Prostate gland (tissue), 2 donors: Measurements from ENCODE around the gene EIF4G3. TPM values are rescaled to one million over a fixed set of nuclear protein-coding genes. Genes with fewer than 3 reads are reported as not detected.

Source experiments
- DNase-seq: peaks from one replicate; pipeline ENCODE4 v3.0.0-alpha.2; 2019; ENCODE audit warnings: low spot score
- H3K27ac ChIP-seq, 2 donors: fragments of 200-600 bp; sonication (generic); 2 replicates each; pipeline ENCODE4 v1.5.1; 2017 to 2019
- H3K27me3 ChIP-seq: fragments of 200-600 bp; sonication (generic); replicated peaks from 2 replicates; pipeline ENCODE4 v1.5.1; 2019; ENCODE audit not compliant: insufficient read depth
- H3K36me3 ChIP-seq, 2 donors: fragments of 200-600 bp; sonication (generic); 1 replicate in 1 of 2; 2 replicates in 1 of 2; pipeline versions ENCODE4 v1.5.1 to v1.8.1; 2017 to 2019
- H3K4me1 ChIP-seq: fragments of 200-600 bp; sonication (generic); replicated peaks from 2 replicates; pipeline ENCODE4 v1.5.1; 2019
- H3K4me3 ChIP-seq, 2 donors: fragments of 200-600 bp; sonication (generic); 2 replicates each; pipeline ENCODE4 v1.5.1; 2017 to 2019
- H3K9me3 ChIP-seq: fragments of 200-600 bp; sonication (generic); 2 replicates; pipeline ENCODE4 v1.5.1; 2017
- POLR2A ChIP-seq: fragments of 450-650 bp; IDR thresholded peaks from one replicate; pipeline ENCODE4 v1.6.1; 2016; ENCODE audit warnings: antibody characterized with exemption, mild to moderate bottlenecking
- POLR2AphosphoS5 ChIP-seq: sonication (generic); formaldehyde crosslinking; IDR thresholded peaks from one replicate; pipeline ENCODE4 v1.6.1; 2017; ENCODE audit warnings: antibody characterized with exemption
- WGBS: methylation state at CpG from one replicate; pipeline ENCODE4 v1.1.5; 2018; 5-methylcytosine and 5-hydroxymethylcytosine counted together
- intact Hi-C: fragments of 100-400 bp; cut with DNase I; formaldehyde crosslinking; loops from one replicate; pipeline ENCODE4 v1.14.2; 2022
- total RNA-seq, 2 donors: library from RNA; depleted of rRNA; stranded (reverse); fragments of >200 nt; gene quantifications; one replicate each; pipeline ENCODE4 v1.1.0, GENCODE V29; 2016
- TF ChIP-seq, protein P1 (sequence below), 4 experiments: fragments of 200-600 bp in 2 of 4; fragments of 450-650 bp in 2 of 4; sonication (generic) in 2 of 4; IDR thresholded peaks; 1 replicate in 3 of 4; 2 replicates in 1 of 4; pipeline ENCODE4 v1.5.1; 2016 to 2019; ENCODE audit warnings: antibody characterized with exemption in 4 of 4, mild to moderate bottlenecking in 2 of 4, moderate library complexity in 2 of 4

EIF4G3 gene
- total RNA-seq, 2 donors from 2014 or later, result 28.3 to 81.1 TPM

DNA sequence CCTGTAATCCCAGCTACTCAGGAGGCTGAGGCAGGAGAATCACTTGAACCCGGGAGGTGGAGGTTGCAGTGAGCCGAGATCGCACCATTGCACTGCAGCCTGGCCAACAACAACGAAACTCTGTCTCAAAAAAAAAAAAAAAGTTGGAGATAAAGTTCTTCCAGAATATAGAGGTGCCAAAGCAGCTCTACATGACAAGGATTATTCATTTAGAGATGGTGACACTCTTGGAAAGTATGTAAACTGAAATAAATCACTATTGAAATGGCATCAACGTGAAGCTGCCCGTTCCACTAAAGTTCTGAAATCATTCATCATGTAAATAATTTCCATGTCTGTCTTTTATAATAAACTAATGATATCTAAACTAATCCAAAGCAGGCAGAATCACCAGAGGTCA, 14.9 kb downstream of the EIF4G3 start:
- intact Hi-C loops, result no loop called here
- 80% methylated on average over 6 of the region's 6 CpGs for WGBS
- TF ChIP-seq POLR2AphosphoS5 (no peak), POLR2A (no peak)
- TF ChIP-seq, protein P1, sequence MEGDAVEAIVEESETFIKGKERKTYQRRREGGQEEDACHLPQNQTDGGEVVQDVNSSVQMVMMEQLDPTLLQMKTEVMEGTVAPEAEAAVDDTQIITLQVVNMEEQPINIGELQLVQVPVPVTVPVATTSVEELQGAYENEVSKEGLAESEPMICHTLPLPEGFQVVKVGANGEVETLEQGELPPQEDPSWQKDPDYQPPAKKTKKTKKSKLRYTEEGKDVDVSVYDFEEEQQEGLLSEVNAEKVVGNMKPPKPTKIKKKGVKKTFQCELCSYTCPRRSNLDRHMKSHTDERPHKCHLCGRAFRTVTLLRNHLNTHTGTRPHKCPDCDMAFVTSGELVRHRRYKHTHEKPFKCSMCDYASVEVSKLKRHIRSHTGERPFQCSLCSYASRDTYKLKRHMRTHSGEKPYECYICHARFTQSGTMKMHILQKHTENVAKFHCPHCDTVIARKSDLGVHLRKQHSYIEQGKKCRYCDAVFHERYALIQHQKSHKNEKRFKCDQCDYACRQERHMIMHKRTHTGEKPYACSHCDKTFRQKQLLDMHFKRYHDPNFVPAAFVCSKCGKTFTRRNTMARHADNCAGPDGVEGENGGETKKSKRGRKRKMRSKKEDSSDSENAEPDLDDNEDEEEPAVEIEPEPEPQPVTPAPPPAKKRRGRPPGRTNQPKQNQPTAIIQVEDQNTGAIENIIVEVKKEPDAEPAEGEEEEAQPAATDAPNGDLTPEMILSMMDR (IDR thresholded peaks at IDR 0.05), result no peak

DNA sequence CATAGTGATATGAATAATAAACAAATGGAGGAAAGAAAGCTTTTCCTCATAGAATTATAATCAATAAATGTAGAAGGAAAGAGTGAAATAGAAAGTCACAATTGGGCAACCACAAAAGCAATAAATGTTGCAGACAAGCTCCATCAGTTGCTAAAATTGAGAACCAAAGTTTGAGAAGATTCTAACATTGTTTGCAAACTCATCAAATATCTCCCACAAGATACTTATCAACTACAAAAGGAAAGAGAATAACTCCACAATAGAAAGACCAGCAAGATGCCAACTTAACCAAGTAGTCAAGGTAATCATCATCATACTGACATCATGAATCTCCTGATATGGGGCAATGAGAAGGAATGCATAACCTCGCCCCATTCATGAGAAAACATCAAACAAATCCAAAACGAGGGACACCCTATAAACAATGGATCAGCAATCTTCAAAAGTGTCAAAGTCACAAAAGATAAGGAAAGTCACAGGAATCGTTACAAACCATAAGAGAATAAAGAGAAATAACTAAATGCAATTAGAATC, 16.4 kb downstream of the EIF4G3 start:
- DNase-seq, result no peak
- no peaks in the 10 kb centered on the region for H3K27me3 ChIP-seq
- H3K4me3 ChIP-seq, result no peak overlapping the region
- no peak overlapping the region for H3K27ac ChIP-seq
- intact Hi-C loops, result no loop called here
- 69% methylated on average over 3 of the region's 3 CpGs for WGBS
- no peak for TF ChIP-seq POLR2AphosphoS5
- TF ChIP-seq, protein P1 (IDR thresholded peaks at IDR 0.05), result no peak
- no peak for TF ChIP-seq POLR2A
- no peaks in the 10 kb centered on the region for H3K4me1 ChIP-seq
- H3K9me3 ChIP-seq, result no peaks in the 10 kb centered on the region
- no peaks in the 10 kb centered on the region for H3K36me3 ChIP-seq

More for the DNA sequence above, 14.9 kb downstream of the EIF4G3 start:
- H3K36me3 ChIP-seq, result no peaks in the 10 kb centered on the region
- no peak overlapping the region for H3K4me3 ChIP-seq
- H3K27ac ChIP-seq, result no peak overlapping the region
- H3K9me3 ChIP-seq, result no peaks in the 10 kb centered on the region
- no peak for DNase-seq
- H3K4me1 ChIP-seq, result no peaks in the 10 kb centered on the region
- H3K27me3 ChIP-seq, result no peaks in the 10 kb centered on the region

DNA sequence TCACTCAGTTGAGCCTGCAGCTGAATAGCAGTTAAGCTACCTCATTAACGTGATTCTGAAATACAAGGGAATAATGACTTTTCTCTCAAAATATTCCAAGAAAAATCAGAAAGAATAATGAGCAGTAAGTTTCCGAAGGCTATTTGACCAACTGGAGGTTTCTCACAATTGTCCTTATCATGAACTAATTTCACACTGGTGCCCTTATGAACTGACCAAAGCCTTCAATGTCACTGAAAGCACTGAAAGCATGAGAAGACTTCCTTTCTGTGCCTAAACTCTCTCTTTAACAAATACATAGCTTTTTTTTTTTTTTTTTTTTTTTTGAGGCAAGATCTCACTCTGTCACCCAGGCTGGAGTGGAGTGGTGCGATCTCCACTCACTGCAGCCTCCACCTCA, 18.8 kb downstream of the EIF4G3 start:
- no peaks in the 10 kb centered on the region for H3K4me1 ChIP-seq
- no peaks in the 10 kb centered on the region for H3K27me3 ChIP-seq
- DNase-seq, result no peak
- H3K4me3 ChIP-seq, result no peak overlapping the region
- 63% methylated on average over 3 of the region's 3 CpGs for WGBS
- H3K36me3 ChIP-seq, result no peaks in the 10 kb centered on the region
- no peaks in the 10 kb centered on the region for H3K9me3 ChIP-seq
- H3K27ac ChIP-seq, result no peak overlapping the region
- TF ChIP-seq POLR2AphosphoS5 (no peak), POLR2A (no peak)
- TF ChIP-seq, protein P1 (IDR thresholded peaks at IDR 0.05), result no peak
- intact Hi-C loops, result no loop called here

DNA sequence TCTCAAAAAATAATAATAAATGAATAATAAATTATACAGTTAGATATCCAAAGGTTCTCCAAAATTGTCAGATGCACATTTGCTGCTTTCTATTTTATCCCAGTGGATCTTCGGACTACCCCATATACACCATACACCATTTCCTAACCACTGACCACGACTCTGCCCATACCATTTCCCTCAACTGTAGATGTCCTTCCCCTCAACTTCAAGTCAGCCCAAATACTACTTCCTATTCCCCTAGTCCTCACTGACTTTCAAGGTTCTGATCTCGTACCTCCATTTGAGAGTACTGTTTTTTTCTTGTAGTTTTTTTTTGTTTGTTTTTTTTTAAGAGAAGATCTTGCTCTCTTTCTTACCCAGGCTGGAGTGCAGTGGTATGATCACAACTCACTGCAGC, 19.6 kb downstream of the EIF4G3 start:
- H3K4me3 ChIP-seq, result no peak overlapping the region
- no peak for DNase-seq
- no peaks in the 10 kb centered on the region for H3K4me1 ChIP-seq
- no peak for TF ChIP-seq POLR2AphosphoS5
- TF ChIP-seq, protein P1 (IDR thresholded peaks at IDR 0.05), result no peak
- TF ChIP-seq POLR2A, result no peak
- intact Hi-C loops, result no loop called here
- H3K27me3 ChIP-seq, result no peaks in the 10 kb centered on the region
- WGBS, result 89% methylated on average over 3 of the region's 3 CpGs
- H3K9me3 ChIP-seq, result no peaks in the 10 kb centered on the region
- H3K27ac ChIP-seq, result no peak overlapping the region
- no peaks in the 10 kb centered on the region for H3K36me3 ChIP-seq

DNA sequence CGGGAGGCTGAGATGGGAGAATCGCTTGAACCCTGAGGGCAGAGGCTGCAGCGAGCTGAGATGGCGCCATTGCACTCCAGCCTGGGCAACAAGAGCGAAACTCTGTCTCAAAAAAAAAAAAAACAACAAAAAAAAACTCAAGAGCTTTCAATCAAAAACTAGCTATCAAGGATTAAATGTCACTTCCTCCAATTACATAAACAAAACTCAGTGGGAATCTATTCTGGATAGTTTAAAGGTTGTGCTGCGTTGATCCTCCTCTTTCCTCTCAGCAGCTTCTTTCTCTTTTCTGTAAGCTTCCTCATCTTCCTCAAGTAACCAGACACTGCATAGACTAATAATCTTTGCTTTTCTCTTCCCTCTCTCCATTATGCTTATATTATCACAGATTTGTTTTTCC, 20.7 kb downstream of the EIF4G3 start:
- Histone ChIP-seq H3K4me1 (no peaks in the 10 kb centered on the region), H3K27me3 (no peaks in the 10 kb centered on the region), H3K36me3 (no peaks in the 10 kb centered on the region), H3K27ac (no peak overlapping the region), H3K4me3 (no peak overlapping the region), H3K9me3 (no peaks in the 10 kb centered on the region)
- DNase-seq, result no peak
- intact Hi-C loops, result no loop called here
- TF ChIP-seq POLR2AphosphoS5 (no peak), POLR2A (no peak)
- TF ChIP-seq, protein P1 (IDR thresholded peaks at IDR 0.05), result no peak
- 86% methylated on average over 6 of the region's 6 CpGs for WGBS
